Measurements from ENCODE around the gene MSH6.

MSH6 gene

GRCh38 chr2:47784352-47784851 is 1.5 kb downstream of the MSH6 start:
- TF ChIP-seq CTCF (IDR thresholded peaks at IDR 0.05): no peak

- TF ChIP-seq CTCF (IDR thresholded peaks at IDR 0.05): no peak
Observed at GRCh38 chr2:47785986-47786385, 3.0 kb downstream of the MSH6 start.

GRCh38 chr2:47796090-47796697 is 13.2 kb downstream of the MSH6 start:
- TF ChIP-seq CTCF (IDR thresholded peaks at IDR 0.05): no peak

- no peak for TF ChIP-seq CTCF (IDR thresholded peaks at IDR 0.05)
Observed at GRCh38 chr2:47798631-47799030, 15.7 kb downstream of the MSH6 start.

- no peak for TF ChIP-seq CTCF (IDR thresholded peaks at IDR 0.05)
Observed at GRCh38 chr2:47799031-47799609, 16.2 kb downstream of the MSH6 start.

- no peak for TF ChIP-seq CTCF (IDR thresholded peaks at IDR 0.05)
Observed at GRCh38 chr2:47801118-47801517, 18.2 kb downstream of the MSH6 start.

- TF ChIP-seq CTCF (IDR thresholded peaks at IDR 0.05): no peak
Observed at GRCh38 chr2:47803363-47803762, 20.4 kb downstream of the MSH6 start.
